GM19025 (cell line): Measurements from ENCODE around the gene ZNF160.
"Not testable (repeated sequence)": the region's sequence is repeated elsewhere in the genome, so short reads cannot be mapped to it uniquely, and the experiment has no call there.

Experiments used
- ATAC-seq: cut with Tn5 transposase; IDR thresholded peaks from one replicate; pipeline ENCODE4 v1.9.1; 2021; ENCODE audit warnings: mild to moderate bottlenecking, low read depth, moderate library complexity; ENCODE audit not compliant: unreplicated experiment

ZNF160 gene

DNA sequence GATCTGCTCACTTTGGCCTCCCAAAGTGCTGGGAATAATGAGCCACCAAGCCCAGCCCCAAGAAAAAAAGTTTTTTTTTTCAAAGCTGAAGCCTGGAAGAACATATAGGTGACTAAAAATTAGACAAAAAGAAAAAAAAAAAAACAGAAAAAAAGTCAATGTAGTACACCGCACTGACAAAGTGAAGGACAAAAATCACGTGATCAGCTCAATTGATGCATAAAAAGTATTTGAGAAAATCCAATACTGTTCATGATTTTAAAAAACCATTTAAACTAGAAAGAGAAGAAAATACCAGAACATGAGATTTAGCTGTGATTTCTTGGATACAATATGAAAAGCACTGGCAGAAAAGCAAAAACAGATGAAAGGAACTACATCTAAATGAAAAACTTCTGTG is 69.2 kb downstream of the ZNF160 start:
- no peak for ATAC-seq

GRCh38 chr19:53028306-53028705 is 74.9 kb downstream of the ZNF160 start:
- not testable (repeated sequence) for ATAC-seq

DNA sequence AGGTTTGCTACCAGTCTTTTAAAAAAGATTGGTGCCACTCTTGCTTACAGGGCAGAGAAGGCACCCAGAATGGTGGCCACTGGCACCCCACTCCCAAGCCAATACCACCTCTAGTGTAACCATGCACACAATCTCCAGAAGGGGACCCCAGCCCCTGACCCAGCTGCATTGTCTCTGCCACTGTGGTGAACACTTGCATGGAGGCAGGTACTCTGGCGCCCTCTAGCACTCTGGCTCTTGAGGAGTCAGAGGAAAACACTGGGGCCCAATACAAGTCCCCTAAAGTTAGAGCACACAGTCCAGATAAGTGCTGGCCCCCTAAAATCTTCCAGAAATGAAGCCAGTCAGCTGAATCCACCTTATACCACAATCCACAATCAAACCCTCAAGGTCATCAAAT is 83.5 kb downstream of the ZNF160 start:
- no peak for ATAC-seq
